Measurements from ENCODE around the gene MAD1L1.

The MAD1L1 gene

GRCh38 chr7:1889556-1890181 lies 343.1 kb downstream of the MAD1L1 start:
- Histone ChIP-seq H3K4me3 (ENCODE audit: low read length) (no peak overlapping the region), H3F3A (ENCODE audit: control insufficient read depth, insufficient read depth) (peaks cover 13% of the 10 kb centered on the region), H3K4me2 (ENCODE audit: low read length) (no peak overlapping the region), H3K79me2 (ENCODE audit: control insufficient read depth, low read length) (no peaks in the 10 kb centered on the region), H3K9me3 (ENCODE audit: control insufficient read depth, insufficient read depth, low read length) (peaks cover 28% of the 10 kb centered on the region; the same call in 1 of the 2 replicates), H3K4me1 (ENCODE audit: control insufficient read depth, low read length) (no peaks in the 10 kb centered on the region), H3K9me2 (replicated peaks; ENCODE audit: control insufficient read depth, low read length) (no peaks in the 10 kb centered on the region), H3K27ac (ENCODE audit: low read depth, low read length) (no peak overlapping the region), H3K27me3 (ENCODE audit: control insufficient read depth, low read length) (no peaks in the 10 kb centered on the region), H4K20me1 (ENCODE audit: control insufficient read depth, insufficient read depth, low read depth, low read length) (no peaks in the 10 kb centered on the region), H3K36me3 (ENCODE audit: control insufficient read depth, low read length) (peaks cover 43% of the 10 kb centered on the region)
- no peak for TF ChIP-seq CTCF (IDR thresholded peaks at IDR 0.05; ENCODE audit: low read depth, low read length, poor library complexity, severe bottlenecking)
- no peak for TF ChIP-seq EZH2phosphoT487 (IDR thresholded peaks at IDR 0.05; ENCODE audit: borderline replicate concordance, low read length)

GRCh38 chr7:1889091-1889490 lies 343.7 kb downstream of the MAD1L1 start:
- H3K9me3 ChIP-seq (ENCODE audit: control insufficient read depth, insufficient read depth, low read length): peaks cover 28% of the 10 kb centered on the region; the same call in 1 of the 2 replicates
- H3K4me3 ChIP-seq (ENCODE audit: low read length): no peak overlapping the region
- no peaks in the 10 kb centered on the region for H4K20me1 ChIP-seq (ENCODE audit: control insufficient read depth, insufficient read depth, low read depth, low read length)
- no peaks in the 10 kb centered on the region for H3K9me2 ChIP-seq (replicated peaks; ENCODE audit: control insufficient read depth, low read length)
- H3K27me3 ChIP-seq (ENCODE audit: control insufficient read depth, low read length): no peaks in the 10 kb centered on the region
- H3K4me1 ChIP-seq (ENCODE audit: control insufficient read depth, low read length): no peaks in the 10 kb centered on the region
- H3K79me2 ChIP-seq (ENCODE audit: control insufficient read depth, low read length): no peaks in the 10 kb centered on the region
- peaks cover 43% of the 10 kb centered on the region for H3K36me3 ChIP-seq (ENCODE audit: control insufficient read depth, low read length)
- TF ChIP-seq EZH2phosphoT487 (IDR thresholded peaks at IDR 0.05; ENCODE audit: borderline replicate concordance, low read length) (no peak), CTCF (IDR thresholded peaks at IDR 0.05; ENCODE audit: low read depth, low read length, poor library complexity, severe bottlenecking) (no peak)
- H3F3A ChIP-seq (ENCODE audit: control insufficient read depth, insufficient read depth): peaks cover 13% of the 10 kb centered on the region
- H3K4me2 ChIP-seq (ENCODE audit: low read length): no peak overlapping the region
- no peak overlapping the region for H3K27ac ChIP-seq (ENCODE audit: low read depth, low read length)

GRCh38 chr7:1888425-1888824 lies 344.3 kb downstream of the MAD1L1 start:
- H3K9me3 ChIP-seq (ENCODE audit: control insufficient read depth, insufficient read depth, low read length): peaks cover 28% of the 10 kb centered on the region; the same call in 1 of the 2 replicates
- peaks cover 13% of the 10 kb centered on the region for H3F3A ChIP-seq (ENCODE audit: control insufficient read depth, insufficient read depth)
- H3K27ac ChIP-seq (ENCODE audit: low read depth, low read length): no peak overlapping the region
- H3K9me2 ChIP-seq (replicated peaks; ENCODE audit: control insufficient read depth, low read length): no peaks in the 10 kb centered on the region
- H3K4me3 ChIP-seq (ENCODE audit: low read length): no peak overlapping the region
- H3K4me1 ChIP-seq (ENCODE audit: control insufficient read depth, low read length): no peaks in the 10 kb centered on the region
- no peaks in the 10 kb centered on the region for H3K27me3 ChIP-seq (ENCODE audit: control insufficient read depth, low read length)
- TF ChIP-seq EZH2phosphoT487 (IDR thresholded peaks at IDR 0.05; ENCODE audit: borderline replicate concordance, low read length) (no peak), CTCF (IDR thresholded peaks at IDR 0.05; ENCODE audit: low read depth, low read length, poor library complexity, severe bottlenecking) (no peak)
- H3K4me2 ChIP-seq (ENCODE audit: low read length): no peak overlapping the region
- no peaks in the 10 kb centered on the region for H3K79me2 ChIP-seq (ENCODE audit: control insufficient read depth, low read length)
- H4K20me1 ChIP-seq (ENCODE audit: control insufficient read depth, insufficient read depth, low read depth, low read length): no peaks in the 10 kb centered on the region
- peaks cover 43% of the 10 kb centered on the region for H3K36me3 ChIP-seq (ENCODE audit: control insufficient read depth, low read length)
